ENCODE data around the gene GNG13.
A peak's percentile ranks its signal among the peaks of the same experiment; 100 is the strongest.

GNG13 gene

GRCh38 chr16:793414-793813 is 7.1 kb downstream of the GNG13 start:
- DNase-seq = no peak

DNA sequence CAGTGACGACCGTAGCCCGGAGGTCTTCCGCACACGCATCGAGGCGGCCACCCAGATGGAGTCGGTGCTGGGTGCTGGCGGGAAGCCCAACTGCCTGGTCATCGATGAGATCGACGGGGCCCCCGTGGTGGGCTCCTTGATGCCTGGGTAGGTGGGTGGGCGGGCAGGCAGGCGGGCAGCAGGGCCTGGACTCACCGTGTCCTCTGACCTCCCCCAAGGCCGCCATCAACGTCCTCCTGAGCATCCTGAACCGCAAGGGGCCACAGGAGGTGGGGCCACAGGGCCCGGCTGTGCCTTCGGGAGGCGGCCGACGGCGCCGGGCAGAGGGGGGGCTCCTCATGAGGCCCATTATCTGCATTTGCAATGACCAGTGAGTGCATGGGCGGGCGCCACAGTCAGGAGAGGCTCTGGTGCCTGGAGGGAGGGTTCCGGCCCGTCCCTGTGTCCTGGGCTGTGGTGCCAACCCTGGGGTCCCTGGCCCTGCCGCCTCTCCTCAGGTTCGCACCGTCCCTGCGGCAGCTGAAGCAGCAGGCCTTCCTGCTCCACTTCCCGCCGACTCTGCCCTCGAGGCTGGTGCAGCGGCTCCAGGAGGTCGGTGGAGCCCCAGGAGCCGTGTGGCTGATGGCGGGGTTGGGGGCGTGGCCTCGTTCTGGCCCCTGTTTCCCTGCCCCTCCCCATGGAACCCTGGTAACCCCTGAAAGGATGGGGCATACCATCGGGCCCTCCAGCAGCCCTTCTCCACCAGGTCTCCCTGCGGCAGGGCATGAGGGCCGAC is 8.1 kb downstream of the GNG13 start:
- DNase-seq = no peak

- no peak for DNase-seq
Measured at GRCh38 chr16:791131-791530, 9.4 kb downstream of the GNG13 start.

- DNase-seq = no peak
Measured at GRCh38 chr16:790086-790485, 10.4 kb downstream of the GNG13 start.

DNA sequence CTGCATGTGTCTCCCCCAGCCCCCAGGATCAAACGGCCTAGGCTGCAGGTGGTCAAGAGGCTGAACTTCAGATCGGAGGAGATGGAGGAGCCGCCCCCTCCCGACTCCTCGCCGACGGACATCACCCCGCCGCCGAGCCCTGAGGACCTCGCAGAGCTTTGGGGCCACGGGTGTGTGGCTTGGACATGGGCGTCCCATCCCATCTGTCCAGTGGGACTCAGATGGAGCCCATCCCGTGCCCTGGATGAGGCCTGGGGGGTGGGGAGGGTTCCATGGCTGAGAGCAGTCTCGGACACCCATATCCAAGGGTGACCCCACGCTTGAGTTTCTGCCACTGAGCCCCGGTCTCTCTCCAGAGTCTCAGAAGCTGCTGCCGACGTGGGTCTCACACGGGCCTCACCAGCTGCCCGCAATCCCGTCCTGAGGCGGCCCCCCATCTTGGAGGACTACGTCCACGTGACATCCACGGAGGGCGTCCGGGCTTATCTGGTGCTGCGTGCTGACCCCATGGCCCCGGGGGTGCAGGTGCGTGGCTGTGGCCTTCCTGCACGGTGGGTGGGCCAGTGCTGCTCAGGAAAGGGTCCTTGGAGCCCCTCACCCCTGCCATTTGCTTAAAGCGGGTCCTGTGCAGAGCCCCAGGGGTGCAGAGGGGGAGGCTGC is 11.2 kb downstream of the GNG13 start:
- no peak for DNase-seq

GRCh38 chr16:788399-789126 is 12.0 kb downstream of the GNG13 start, which contains the start of gene CHTF18:
TSS of gene CHTF18 (plus strand) at chr16:788620. CDS start at chr16:788685, 65 bp downstream.
- DNase-seq = peak; percentile 92

DNA sequence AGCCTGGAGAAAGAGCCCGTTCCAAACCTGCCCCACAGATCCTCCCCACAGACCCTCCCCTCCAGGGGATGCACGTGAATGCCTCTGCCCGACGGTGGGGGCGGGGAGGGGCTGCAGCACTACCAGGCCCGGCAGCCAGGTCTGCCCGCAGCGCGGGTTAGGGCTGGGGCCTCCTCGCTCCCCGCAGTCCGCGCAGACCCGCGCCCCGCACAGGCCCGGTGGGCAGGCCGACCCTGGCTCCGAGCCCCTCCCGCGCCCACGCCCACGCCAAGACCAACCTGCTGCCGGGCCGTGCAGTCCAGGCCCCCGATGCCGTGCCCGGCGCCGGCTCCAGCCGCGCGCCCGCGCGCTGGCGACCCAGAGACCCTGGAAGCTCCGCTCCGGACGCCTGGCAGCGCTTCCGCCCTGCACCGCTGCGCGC is 12.5 kb downstream of the GNG13 start, which contains the start of gene RPUSD1:
Gene RPUSD1 (minus strand): TSS at position 404 of the 421 bp plus-strand sequence. CDS start 644 bp downstream, outside the sequence.
- DNase-seq = no peak

GRCh38 chr16:787321-787966 is 13.1 kb downstream of the GNG13 start:
- no peak for DNase-seq

GRCh38 chr16:785563-786535 is 14.7 kb downstream of the GNG13 start:
- DNase-seq = peak; percentile 70 to 73

GRCh38 chr16:784431-784830 is 16.1 kb downstream of the GNG13 start:
- no peak for DNase-seq

DNA sequence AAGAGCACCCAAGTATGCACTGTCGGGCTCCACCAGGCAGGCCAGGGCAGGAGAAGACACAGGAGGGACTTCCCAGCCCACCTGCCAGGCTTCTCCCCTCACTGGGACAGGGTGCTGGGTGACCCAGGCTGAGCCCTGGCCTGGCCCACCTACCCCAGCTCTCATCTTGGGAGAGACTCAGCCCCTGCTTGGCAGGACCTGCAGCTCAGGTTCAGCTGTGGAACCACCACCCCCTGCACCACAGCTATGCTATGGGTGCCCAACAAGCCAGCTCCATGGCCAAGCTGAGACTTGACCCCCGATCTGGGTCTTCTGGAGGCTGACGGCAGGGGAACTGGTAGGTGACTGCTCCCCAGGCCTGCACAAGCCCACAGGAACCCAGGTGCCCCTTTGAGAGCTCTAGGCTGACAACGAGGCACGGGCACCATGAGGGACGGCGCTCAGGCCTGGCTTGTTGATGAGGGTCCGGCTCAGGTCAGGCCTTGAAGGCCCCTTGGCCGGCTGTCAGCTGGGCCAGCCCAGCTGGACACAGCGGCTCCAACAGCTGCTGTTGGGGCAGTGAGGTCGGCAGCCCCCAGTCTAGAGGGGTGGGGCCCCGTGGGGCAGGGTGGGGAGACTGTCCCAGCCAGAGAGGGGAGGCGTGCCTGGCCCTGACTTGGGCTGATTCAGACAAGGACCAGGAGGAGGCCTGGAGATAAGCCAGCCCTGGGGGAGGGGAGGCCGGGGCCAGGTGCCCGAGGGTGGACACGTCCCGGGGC is 17.0 kb downstream of the GNG13 start:
- no peak for DNase-seq

DNA sequence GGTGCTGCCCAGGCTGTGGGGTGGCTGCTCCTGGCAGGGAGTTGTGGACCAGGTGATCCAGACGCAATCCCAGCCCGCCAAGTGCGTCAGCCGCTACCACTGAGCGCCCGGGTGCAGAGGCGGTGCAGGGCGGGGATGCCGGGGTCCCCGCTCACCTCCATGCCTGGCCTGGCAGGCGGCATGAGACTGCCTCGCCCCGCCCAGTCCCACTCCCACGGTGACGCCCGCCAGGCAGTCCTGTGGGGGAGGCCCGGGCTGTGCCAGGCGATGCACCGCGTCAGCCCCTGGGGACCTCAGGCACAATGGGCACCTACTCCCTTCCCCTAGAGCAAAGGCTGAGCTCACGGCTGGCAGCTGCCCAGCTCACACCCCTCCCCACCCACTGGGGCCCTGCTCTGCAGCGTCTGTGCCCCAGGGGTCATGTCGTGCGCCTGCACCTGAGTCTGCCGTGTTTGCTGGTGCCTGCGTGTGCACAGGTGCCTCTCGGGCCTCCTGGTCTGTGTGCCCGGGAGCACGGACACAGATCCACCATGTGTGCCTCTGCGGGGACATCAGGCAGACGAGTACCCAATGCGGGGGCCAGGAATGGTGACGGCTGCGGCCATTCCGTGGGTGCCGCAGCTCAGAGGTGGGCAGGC is 17.6 kb downstream of the GNG13 start:
- DNase-seq = no peak

DNA sequence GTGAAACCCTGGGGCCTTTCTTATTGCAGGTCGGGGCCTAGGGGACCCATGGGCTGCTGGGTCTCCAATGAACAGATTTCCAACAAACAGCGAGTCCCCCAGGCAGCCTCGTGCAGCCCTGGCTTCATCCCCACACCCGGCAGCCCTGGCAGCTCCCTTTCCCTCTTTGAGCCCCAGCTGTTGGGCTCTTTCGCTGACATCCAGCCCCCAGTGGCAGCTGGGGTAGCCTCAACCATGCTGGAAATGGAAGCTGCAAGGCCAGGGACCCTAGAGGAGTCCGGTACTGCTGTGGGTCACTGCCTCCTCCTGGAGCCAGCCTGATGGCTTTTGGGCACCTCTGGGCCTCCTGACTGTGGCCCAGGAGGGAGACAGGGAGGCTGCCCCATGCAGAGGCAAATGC is 18.3 kb downstream of the GNG13 start:
- DNase-seq = no peak

GRCh38 chr16:781346-782010 is 19.1 kb downstream of the GNG13 start:
- no peak for DNase-seq

- no peak for DNase-seq
Measured at GRCh38 chr16:780296-780695, 20.2 kb downstream of the GNG13 start.

DNA sequence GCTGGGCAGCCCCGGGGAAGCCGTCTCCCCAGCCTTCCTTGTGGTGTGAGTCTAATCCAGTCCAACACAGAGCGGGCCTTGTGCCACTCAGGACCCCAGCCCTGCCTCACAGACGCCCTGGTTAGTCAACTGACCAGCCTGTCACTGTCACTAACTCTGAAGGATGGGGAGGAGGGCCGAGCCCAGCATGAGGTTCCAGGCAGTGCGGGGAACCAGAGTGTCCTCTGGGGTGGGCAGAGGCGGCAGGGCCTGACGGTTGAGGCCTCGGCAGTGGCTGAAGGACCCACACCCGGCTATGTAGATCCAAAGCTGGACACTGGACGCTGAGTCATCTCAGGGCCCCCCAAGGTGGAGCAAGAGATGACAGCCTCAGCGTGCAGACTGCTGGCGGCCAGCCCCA is 21.0 kb downstream of the GNG13 start:
- DNase-seq = no peak

DNA sequence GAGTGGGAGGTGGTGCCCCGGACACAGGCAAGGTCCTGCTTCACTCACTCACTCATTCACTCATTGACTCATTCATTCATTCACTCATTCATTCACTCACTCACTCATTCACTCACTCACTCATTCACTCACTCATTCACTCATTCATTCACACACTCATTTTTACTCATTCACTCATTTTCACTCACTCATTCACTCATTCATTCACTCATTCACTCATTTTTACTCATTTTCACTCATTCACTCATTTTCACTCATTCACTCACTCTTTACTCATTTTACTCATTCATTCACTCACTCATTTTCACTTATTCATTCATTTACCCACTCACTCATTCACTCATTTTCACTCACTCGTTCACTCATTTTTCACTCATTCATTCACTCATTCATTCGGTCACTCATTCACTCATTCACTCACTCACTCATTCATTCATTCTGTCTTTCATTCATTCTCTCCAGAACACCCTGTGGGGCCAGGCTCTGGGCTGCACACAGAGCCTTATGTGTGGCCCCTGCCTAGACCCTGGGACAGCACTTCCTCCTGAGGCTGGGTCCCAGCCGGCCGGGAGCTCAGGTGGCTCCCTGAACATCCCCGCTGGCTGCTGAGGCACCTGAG is 21.5 kb downstream of the GNG13 start:
- DNase-seq = no peak

GRCh38 chr16:778447-778846 is 22.1 kb downstream of the GNG13 start:
- DNase-seq = no peak

- DNase-seq = no peak
Measured at GRCh38 chr16:777826-778225, 22.7 kb downstream of the GNG13 start.

Data from activated CD4-positive, alpha-beta T cell treated with anti-CD3 and anti-CD28 coated beads, Interleukin-2, amount 50 U/mL, for 4 hours (primary cell).